Fibroblast of skin of abdomen (primary cell): ENCODE data around the gene KRTAP5-2.
A peak's percentile ranks its signal among the peaks of the same experiment; 100 is the strongest.
"Not testable (repeated sequence)": the region's sequence is repeated elsewhere in the genome, so short reads cannot be mapped to it uniquely, and the experiment has no call there.

Experiments used
- DNase-seq: peaks from one replicate; pipeline ENCODE4 v3.0.0-alpha.2; 2013

KRTAP5-2 gene

DNA sequence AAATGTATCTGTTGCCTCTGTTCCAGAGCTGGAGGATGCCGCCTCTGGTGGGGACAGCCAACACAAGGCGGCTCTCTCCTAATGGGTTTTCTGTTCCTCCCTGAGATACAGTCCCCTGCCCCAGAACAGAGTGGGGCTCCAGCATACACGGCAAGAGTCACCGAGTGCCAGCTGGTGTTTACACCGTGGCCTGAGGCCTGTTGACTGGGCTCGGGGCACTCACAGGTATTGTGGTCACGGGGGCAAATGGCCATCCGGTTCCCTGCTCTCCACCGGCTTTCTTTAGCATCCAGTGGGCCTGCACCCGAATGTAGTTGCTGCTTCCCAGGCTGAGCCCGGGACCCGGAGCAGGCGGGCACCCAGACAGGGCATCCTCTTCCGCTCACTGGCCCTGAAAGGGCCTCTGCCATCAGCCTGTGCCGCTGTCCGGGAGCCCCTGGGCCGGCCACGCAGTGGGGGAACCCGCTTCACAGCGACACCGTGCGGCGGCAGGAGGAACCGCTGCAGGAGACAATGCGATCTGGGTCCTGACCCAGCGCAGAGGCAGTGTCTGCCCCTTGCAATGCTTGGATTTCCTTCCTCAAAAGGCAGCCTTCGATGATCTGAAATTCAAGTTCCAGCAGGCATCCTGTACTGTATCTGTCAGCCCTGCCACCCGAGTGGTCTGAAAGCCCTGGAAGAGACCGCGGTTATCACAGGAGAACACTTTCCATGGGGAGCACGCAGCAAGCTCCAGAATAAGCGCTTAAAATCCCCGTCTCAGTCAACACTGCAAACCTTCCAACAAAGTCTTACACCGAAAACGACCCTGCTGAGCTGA lies 30.6 kb upstream of the KRTAP5-2 start:
- DNase-seq, result no peak

DNA sequence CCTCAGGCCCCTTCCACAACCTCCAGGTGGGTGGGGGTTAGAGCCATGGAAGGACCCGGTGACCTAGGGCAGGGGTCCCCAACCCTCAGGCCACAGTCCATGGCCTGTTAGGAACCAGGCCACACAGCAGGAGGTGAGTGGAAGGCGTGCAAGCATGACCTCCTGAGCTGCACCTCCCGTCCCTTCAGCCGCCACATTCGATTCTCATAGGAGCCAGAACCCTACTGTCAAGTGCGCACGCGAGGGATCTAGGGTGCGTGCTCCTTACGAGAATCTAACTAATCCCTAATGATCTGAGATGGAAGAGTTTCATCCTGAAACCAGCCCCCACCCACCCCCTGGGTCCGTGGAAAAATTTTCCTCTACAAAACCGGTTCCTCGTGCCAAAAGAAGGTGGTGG lies 27.4 kb upstream of the KRTAP5-2 start:
- no peak for DNase-seq

DNA sequence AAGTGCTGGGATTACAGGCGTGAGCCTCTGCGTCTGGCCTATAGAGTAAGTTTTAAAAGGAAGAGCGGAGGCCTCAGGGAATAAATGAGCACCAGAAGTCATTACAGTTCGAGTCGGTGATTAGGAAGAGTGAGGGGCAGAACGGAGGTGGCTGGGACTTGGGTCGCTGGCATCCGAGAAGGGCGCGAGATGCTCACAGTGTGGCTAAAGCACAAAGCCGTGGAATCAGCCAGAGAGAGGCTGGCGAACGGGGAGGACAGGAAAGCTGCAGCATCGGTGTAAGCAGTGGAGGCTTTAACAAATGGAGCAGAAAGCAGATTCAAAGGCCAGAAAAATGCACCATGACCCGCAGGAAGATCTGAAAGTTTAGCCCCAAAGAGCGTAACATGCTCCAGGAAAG lies 26.5 kb upstream of the KRTAP5-2 start:
- DNase-seq, result no peak

DNA sequence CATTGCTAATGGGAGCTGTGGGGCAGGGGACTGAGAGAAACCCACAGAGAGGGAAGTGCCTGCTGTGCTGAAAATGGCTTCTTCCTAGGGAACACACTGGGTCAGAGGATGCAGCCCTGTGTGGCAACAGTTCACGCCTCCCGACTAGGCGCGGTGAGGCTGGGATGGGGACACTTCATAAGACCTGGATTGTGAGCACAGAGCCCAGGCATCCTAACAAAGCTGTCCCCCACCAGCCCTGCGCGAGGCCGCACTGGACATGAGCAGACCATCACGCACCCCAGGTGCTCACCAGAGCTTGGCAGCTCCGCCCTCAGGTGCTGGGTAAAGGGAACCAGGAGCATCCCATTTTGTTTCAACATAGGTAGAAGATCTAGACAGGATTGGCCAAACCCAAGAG lies 25.6 kb upstream of the KRTAP5-2 start:
- DNase-seq, result no peak

DNA sequence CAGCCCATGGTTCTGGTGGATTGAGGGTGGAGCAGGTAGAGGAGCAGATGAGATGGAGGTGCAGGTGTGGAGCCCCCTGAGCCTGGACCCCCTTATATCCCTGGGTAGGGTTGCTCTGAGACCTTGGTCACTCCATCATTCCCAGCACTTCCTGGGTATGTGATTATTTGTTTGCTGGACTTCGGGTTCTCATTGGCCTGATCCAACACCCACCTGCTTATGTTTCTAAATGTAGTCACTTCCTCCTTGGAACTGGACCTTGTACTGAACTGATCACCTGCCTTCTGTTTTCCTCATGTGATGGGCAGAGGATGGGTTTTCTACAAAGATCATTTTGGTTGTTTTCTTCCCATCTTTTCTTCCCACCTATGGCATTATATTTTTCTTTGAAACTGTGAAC lies 24.0 kb upstream of the KRTAP5-2 start, which contains the start of gene KRTAP5-4:
TSS of gene KRTAP5-4 (minus strand) at position 53 of the 400 bp plus-strand sequence. CDS start at position 8, 45 bp downstream.
- DNase-seq, result no peak

DNA sequence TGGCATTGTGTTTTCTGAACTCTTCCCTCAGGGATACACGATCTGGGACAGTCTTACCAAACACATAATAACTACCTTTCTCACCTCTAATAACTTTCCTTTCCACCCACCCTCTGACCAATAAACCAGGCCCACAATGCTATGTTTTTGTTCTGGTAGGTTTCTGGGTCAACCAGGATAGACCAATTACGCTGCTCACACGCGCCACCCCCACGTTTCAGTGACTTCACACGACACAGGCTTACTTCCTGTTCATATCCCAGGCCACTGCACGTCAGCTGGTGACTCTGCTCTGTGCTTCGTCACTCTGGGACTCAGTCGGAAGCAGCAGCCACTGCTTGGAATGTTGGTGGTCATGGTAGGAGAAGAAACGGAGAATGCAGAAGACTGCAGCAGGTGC lies 21.4 kb upstream of the KRTAP5-2 start:
- no peak for DNase-seq

DNA sequence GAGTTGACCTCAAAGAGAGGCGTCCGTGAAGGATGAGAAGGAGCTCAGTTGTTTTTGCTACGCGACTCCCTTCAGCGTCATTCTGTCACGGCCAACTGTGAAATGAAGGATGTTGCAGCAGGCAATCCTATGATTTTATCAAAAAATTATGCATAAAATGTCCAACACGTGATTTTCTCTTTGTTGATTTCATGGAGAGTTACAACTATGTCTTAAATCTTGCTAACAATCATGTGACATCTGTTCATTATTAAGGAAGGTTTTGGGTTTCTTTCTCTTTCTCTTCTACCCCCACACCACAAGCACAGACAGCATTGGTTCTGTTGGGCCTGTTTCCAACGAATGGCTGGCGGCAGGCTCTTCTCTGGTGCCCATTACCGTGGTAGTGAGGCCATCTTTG lies 20.1 kb upstream of the KRTAP5-2 start:
- DNase-seq, result peak; percentile 21

DNA sequence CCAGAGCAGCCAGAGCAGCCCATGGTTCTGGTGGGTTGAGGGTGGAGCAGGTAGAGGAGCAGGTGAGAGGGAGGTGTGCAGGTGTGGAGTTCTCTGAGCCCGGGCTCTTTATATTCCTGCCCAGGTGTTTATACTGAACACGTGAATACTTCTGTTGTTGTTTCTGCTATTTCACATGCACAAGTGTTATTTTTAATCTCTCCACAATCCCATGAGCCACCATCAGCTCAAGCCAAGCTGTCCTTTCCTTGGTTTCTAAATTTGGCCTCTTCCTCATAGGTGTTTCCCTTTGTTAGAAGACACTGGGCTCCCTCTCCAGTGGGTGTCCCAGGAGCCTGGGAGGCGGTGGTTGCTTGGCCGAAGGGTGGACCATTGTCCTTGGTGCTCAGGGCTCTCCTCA lies 10.3 kb upstream of the KRTAP5-2 start, which contains the start of gene KRTAP5-3:
TSS of gene KRTAP5-3 (minus strand) at position 101 of the 400 bp plus-strand sequence. CDS start at position 23, 78 bp downstream.
- DNase-seq, result no peak

DNA sequence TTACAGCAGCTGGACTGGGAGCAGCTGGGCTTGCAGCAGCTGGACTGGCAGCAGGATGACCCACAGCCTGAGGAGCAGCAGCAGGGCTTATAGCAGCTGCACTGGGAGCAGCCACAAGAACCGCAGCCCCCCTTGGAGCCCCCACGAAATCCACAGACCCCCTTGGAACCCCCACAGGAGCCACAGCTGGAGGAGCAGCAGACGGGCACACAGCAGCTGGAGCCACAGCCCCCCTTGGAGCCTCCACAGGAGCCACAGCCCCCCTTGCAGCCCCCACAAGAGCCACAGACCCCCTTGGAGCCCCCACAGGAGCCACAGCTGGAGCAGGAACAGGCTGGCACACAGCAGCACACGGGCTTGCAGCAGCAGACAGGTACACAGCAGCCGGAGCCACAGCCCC lies 9.8 kb upstream of the KRTAP5-2 start:
- DNase-seq, result not testable (repeated sequence)

DNA sequence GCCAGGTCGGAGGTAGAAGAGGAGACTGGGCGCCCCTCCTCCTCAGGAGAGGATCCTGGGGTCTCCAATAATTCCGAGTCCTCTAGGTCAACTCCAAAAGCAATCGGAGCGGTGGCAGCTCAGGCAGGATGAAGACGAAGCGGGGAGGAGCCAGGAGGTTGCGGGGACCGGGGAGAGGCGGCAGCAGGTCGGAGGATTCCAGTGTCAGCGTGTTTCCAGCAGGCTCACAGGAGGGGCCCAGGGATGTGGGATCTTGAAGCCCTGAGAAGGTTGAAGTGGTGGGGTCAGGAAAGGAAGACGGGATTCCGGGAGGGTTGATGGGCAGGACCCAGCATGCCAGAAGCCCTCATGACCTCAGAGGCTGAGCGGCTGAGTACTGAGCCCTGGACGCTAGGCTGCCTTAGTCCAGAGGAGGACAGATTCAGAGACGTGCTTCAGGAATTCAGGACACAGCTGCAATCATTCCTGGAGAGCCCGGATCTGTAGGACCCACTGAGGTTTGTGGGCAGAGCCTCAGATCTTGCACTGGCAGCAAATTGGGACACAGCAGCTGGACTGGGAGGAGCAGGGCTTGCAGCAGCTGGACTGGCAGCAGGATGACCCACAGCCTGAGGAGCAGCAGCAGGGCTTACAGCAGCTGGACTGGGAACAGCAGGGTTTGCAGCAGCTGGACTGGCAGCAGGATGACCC lies 9.2 kb upstream of the KRTAP5-2 start:
- not testable (repeated sequence) for DNase-seq

DNA sequence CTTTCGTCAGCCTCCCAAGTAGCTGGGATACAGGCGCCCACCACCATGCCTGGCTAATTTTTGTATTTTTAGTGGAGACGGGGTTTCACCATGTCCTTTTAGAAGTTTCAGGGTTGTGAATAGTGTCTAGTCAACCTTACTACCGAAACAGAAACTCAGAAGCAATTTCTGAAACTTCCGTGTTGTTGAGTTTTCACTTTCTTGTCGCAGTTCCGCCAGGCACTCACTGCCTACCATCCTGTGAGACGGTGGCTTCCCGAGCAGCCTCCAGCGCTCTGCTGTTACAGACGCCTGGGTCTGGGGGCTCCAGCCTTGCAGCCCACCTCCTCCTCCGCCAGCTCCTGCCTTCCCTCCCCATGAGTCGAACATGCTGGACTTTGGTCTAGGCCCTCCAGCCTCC lies 7.8 kb upstream of the KRTAP5-2 start:
- DNase-seq, result not testable (repeated sequence)

DNA sequence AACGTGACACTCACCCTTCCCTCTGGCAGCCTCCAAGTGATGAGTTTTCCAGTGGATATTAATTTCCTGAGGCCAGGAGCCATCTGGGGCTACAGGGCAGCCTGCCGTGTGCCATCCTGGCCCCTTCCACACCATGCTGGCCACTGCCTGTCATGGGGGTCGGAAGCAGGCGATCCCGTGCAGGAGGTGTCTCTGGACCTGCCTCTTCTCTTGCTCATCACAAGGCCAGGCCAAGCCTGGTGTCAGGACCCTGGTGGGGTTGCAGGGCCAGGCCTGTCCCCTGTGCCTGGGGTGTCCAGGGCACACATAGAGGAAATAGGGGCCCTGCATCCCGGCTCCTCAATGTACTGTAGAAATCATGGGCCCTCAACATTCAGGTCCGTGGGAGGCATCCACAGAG lies 6.6 kb upstream of the KRTAP5-2 start:
- DNase-seq, result no peak

DNA sequence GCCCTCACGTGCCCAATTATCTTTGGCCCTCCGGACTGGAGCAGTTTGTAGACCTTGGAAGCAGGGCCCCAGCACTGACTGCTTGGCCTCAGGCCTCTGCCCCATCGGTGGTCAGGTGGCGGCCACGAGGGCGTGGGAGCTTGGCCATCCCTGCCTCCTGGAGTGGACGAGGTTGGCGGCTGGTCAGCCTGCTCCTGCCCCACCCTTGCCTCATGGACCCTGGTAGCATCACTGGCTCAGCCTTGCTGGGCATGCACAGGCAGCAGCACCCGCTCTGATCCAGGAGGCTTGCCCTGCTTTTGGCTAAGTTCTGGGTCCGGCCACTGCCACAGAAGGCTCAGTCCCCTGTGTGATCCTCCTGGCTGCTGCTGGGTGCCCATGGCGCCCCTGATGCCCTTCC lies 6.1 kb upstream of the KRTAP5-2 start:
- DNase-seq, result no peak

DNA sequence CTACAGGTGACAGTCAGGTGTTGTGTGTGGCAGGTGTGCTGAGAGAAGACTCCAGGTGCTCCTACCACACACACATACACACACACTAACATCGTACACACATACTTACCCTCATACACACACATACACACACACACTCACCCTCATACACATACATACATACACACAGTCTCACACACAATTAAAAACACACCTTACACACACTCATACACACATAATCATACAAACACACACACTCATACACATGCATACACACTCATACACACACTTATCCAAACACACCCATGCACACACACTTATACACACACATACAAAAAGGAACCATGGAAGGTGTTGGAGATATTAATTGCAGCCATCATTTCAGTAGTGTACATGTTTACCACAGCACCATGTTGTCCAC lies 5.5 kb upstream of the KRTAP5-2 start:
- DNase-seq, result no peak

DNA sequence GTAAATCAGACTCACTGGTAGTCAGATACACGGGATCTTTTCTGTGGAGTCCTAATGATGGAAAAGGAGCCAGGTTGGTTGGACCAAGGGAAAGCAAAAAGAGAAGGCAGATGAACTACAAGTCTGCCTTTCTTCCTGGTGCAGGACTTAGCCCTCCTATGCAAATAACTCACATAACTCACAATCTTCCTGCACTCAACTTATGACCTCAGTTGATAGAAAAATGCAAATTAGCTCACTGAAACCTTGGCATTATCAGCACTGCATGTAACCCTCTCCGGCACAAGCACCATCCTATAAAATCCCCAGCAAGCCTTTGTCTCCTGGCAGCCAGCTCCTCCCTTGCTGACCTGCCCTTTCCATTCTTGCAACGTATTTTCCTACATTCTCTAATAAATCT lies 3.6 kb upstream of the KRTAP5-2 start:
- not testable (repeated sequence) for DNase-seq

DNA sequence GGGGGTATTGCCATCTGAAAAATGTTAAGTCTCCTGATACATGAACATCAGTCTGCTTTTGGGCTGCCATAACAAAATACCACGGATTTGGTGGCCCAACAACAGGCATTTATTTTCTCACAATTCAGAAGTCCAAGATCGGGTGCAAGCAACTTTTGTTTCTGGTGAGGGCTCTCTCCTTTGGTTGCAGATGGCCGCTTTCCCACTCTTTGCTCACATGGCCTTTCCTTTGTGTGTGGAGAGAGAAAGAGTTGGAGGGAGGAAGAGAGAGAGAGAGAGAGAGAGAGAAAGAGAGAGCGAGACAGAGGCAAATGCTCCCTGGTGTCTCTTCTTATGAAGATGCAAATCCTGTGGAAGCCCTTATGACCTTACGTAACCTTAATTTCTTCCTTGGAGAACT lies 2.5 kb upstream of the KRTAP5-2 start:
- no peak for DNase-seq

DNA sequence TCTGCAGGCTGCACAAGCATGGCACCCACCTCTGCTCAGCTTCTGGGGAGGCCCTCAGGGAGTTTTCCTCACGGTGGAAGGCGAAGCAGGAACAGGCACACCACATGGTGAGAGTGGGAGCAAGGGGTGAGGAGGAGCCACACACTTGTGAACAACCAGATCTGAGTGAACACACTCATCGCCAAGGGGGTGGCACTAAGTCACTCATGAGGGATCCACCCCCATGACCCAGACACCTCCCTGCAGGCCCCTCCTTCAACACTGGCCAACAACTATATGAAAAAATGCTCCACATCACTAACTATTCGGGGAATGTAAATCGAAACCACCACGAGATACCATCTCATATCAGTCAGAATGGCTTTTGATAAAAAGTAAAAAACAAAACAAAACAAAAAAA lies 722 bp upstream of the KRTAP5-2 start:
- DNase-seq, result no peak

DNA sequence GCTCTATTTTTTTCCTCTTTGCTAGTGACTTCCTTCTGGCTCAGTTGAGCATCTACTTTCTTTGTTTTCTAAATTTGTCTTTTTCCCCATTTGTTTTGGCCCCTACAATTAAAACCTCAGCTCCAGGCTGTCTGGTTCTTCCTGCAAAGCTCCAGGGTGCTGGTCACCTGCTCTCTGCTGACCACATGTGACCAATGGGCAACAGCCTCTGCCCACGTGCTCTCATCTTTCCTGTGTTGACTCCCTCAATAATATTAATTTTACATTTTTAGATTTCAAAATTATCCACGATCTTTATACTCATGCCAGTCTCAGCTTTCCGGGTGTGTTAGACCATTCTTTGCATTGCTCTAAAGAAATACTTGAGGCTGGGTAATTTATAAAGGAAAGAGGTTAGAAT lies 312 bp upstream of the KRTAP5-2 start:
- not testable (repeated sequence) for DNase-seq

DNA sequence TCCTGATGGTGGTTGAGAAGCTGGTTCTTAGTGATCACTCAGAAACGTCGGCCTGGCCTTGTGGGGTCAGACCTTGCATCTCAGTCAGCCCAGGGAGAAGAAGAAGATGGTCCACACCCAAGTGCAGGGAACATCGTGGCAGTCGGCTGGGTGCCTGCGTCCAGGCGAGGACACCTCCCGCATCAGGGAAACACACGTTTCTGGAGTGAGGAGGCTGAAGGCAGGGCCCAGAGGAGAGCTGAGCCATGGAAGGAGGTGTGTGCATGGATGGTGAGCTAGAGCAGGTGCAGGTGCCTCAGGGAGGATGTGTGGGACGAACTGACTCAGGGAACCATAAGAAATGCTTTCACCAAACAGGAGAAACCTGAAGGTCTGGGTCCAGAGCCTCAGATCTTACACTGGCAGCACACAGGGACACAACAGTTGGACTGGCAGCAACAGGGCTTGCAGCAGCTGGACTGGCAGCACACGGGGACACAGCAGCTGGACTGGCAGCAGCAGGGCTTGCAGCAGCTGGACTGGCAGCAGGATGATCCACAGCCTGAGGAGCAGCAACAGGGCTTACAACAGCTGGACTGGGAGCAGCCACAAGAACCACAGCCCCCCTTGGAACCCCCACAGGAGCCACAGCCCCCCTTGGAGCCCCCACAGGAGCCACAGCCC lies 632 bp downstream of the KRTAP5-2 start:
- DNase-seq, result no peak

DNA sequence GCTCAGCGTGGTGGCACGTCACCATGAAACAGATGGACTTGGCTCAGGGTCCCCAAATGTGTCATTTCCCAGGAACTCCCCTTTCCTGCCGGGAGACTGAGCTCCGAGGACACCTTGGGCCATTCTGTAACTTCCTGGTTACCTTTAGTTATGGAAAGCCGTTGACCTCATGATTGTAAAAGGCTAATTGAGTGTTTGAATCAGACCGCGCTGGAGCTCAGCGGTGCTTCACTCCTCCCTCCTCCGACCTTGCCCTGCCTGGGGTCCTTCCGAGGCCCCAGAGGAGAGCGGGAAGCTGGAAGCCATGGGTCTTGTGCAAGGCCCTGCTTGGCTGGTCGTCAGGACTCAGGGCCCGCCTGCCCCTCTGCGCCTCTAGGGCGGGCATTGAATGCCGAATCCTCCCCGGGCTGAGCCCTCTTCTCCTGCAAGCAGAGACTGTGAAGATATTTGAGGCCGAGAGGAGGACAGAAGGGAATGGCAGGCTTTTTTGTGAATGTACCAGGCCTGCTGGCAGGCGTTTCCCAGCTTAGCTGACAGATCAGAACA lies 1.4 kb downstream of the KRTAP5-2 start:
- DNase-seq, result not testable (repeated sequence)

DNA sequence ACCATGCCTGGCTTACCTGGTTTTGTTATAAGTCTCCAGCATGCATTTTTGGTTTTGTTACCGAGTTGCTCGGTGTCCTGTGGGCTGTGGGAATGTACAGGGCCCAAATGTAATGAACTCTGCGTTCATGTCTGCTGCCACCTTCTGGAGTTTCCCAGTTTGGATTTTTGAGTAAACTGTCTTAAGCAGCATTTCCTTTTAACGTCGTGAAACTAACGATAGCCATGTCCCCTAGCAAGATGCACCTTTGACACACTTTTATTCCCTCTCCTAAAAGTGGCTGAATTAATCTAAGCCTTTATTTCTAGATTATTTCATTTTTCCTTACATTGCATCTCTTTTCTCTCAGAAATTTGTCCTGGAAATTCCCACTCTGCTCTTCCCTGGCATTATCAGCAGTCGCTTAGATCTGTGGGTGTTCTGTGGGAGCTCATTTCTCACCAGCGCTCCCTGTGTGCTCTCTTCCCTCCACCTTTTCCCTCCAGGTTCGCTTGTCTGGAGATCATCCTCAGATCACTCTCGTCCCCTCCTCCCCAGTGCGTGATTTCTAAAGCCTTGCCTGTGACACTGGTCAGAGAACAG lies 2.0 kb downstream of the KRTAP5-2 start:
- not testable (repeated sequence) for DNase-seq

DNA sequence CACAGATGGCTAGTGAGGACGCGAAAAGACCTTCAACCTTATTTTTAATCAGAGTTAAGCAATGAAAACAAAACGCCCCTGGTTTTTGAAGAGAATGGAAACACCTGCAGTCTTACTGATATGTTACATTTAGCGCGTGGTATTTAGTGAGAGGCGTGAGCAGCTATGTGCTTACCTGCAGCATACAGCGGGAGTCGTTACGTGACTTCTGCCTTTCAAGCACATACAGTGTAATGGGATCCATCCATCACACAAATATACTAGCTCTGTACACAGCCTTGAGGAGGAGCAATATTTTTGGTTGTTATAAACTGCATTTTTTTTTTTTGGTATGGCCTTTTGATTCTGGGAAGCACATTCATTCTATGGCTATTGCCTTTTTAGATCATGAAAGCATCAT lies 5.5 kb downstream of the KRTAP5-2 start:
- DNase-seq, result no peak

DNA sequence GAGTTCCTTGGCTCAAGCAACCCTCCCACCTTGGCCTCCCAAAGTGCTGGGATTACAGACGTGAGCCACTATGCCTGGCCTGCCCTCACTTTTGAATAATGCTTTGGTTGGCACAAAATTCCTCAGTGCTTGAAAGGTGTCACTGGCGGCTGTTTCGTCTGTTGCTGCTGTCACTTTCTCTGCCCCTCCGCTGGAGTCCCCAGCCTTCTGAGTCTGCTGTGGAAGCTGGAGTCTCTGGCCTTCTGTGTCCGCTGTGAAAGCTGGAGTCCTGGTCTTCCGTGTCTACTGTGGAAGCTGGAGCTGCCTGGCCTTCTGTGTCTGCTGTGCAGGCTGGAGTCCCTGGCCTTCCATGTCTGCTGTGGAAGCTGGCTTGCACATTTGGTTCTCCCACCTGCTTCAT lies 8.1 kb downstream of the KRTAP5-2 start:
- no peak for DNase-seq
